Naive thymus-derived CD8-positive, alpha-beta T cell (primary cell): ENCODE results near the gene RPS6KA3. TPM values are rescaled to one million over a fixed set of nuclear protein-coding genes. Genes with fewer than 3 reads are reported as not detected.
A peak's percentile ranks its signal among the peaks of the same experiment; 100 is the strongest.

Experiments used
- ATAC-seq, 2 donors: fragments of 150-1000 bp; cut with Tn5 transposase in 1 of 2; sonication (Bioruptor Pico), chemical (Tn5 transposase) in 1 of 2; 1 replicate in 1 of 2; 2 replicates in 1 of 2; pipeline ENCODE4 v1.10.0; 2021; ENCODE audit warnings: mild to moderate bottlenecking in 2 of 2, moderate library complexity in 2 of 2
- POLR2A ChIA-PET: fragments of 350-600 bp; sonication (Branson Sonifier 250); formaldehyde crosslinking; loops from one replicate; lab custom pipeline; 2021; ENCODE audit warnings: antibody characterized with exemption; lab: Charles Lee
- DNase-seq, 10 donors: peaks; one replicate each; pipeline versions ENCODE4 v3.0.0 to v3.0.0-alpha.2; 2020 to 2022
- H3K27ac Mint-ChIP-seq, 10 donors: one replicate each; pipeline ENCODE4 v1.8.0; 2020 to 2022; ENCODE audit warnings: mild to moderate bottlenecking in 10 of 10, mixed read lengths in 10 of 10, moderate library complexity in 4 of 10, inconsistent platforms in 1 of 10
- H3K27me3 Mint-ChIP-seq, 5 donors: one replicate each; pipeline ENCODE4 v1.8.0; 2021 to 2022; ENCODE audit warnings: mixed read lengths in 5 of 5
- H3K36me3 Mint-ChIP-seq, 3 donors: one replicate each; pipeline ENCODE4 v1.8.0; 2020 to 2022; ENCODE audit warnings: mixed read lengths in 3 of 3, mild to moderate bottlenecking in 2 of 3, inconsistent platforms in 1 of 3
- H3K4me1 Mint-ChIP-seq, 4 donors: one replicate each; pipeline ENCODE4 v1.8.0; 2021 to 2022; ENCODE audit warnings: mixed read lengths in 4 of 4
- H3K4me3 Mint-ChIP-seq, 10 donors: one replicate each; pipeline ENCODE4 v1.8.0; 2020 to 2022; ENCODE audit warnings: mild to moderate bottlenecking in 10 of 10, mixed read lengths in 10 of 10, moderate library complexity in 6 of 10, inconsistent platforms in 1 of 10
- H3K9me3 Mint-ChIP-seq, 9 donors: one replicate each; pipeline ENCODE4 v1.8.0; 2020 to 2022; ENCODE audit warnings: mixed read lengths in 9 of 9, mild to moderate bottlenecking in 3 of 9, inconsistent platforms in 1 of 9, moderate library complexity in 1 of 9
- polyA plus RNA-seq, 3 donors: library from polyadenylated mRNA; unstranded; fragments of 300-500 nt; fragmentation: Illumina TruSeq; gene quantifications; one replicate each; pipeline ENCODE4 v1.2.3, GENCODE V29; 2021
- total RNA-seq, 8 experiments: library from RNA in 2 of 8; stranded (reverse) in 2 of 8; gene quantifications; one replicate each; pipeline ENCODE4 v1.2.3 and lab custom pipeline; 2021 to 2026

RPS6KA3 gene
- total and polyA plus RNA-seq, 5 experiments from 2014 or later: 27.5 to 97.8 (median 51.8) TPM

DNA sequence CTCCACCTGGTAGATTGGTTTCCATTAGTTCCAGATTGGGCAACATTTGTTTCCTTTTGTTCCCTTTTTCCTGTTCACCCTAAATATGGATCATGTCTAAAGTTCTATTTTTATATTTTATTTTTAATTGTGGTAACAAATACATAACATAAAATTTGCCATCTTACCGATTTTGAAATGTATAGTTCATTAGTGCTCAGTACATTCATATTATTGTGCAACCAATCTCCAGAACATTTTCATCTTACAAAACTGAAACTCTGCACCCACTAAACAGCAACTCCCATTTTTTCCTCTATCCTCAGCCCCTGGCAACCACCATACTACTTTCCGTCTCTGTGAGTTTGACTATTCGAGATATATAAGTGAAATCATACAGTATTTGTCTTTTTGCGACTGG lies 14.2 kb upstream of the RPS6KA3 start:
- ATAC-seq (no peak), DNase-seq (no peak)
- Mint-ChIP-seq H3K36me3 (peaks cover 0 to 11% (median 0%) of the 10 kb centered on the region in 3 donors), H3K9me3 (peaks cover 0 to 26% (median 0%) of the 10 kb centered on the region in 9 donors), H3K27me3 (no peaks in the 10 kb centered on the region), H3K27ac (no peak overlapping the region), H3K4me1 (peaks cover 0 to 2% (median 0%) of the 10 kb centered on the region in 4 donors), H3K4me3 (no peak overlapping the region)
- POLR2A ChIA-PET: no interaction called here

DNA sequence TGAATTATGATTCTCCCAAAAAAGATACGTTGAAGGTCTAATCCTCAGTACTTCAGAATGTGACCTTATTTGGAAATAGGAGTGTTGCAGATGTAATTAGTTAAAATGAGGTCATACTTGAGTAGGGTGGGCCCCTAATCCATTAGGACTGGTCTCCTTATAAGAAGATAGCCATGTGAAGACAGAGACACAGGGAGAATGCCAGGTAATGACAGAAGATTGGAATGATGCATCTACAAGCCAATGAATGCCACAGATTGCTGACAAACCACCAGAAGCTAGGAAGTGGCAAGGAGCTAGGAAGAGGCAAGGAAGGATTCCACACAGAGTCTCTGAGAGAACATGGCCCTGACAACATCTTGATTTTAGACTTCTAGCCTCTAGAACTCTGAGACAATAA lies 7.4 kb upstream of the RPS6KA3 start:
- Mint-ChIP-seq H3K9me3 (peaks cover 0 to 18% (median 0%) of the 10 kb centered on the region in 9 donors), H3K27ac (no peak overlapping the region), H3K4me1 (no peaks in the 10 kb centered on the region), H3K36me3 (peaks cover 0 to 6% (median 0%) of the 10 kb centered on the region in 3 donors), H3K4me3 (no peak overlapping the region), H3K27me3 (no peaks in the 10 kb centered on the region)
- ATAC-seq (no peak), DNase-seq (no peak)
- POLR2A ChIA-PET: no interaction called here

DNA sequence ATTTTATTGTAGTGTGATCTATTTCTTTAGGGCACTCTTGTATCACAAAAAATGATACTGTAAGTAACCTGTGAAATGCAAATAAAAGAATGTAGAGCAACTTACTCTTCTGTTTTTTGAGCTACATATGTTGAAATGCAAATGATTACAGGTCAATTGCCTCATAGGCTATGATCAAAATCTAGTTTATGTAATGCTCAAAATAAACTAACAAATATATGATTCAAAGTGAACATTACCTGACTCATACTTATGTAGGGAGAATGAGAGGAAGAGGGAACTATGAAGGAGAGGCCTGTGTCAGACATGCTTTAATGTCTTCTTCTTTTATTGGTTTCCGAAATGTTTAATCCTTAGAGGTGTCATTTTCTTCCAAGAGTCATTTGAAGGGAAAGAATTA lies 5.0 kb upstream of the RPS6KA3 start:
- H3K4me1 Mint-ChIP-seq: peaks cover 0 to 2% (median 1%) of the 10 kb centered on the region in 4 donors
- H3K27me3 Mint-ChIP-seq: no peaks in the 10 kb centered on the region
- DNase-seq: no peak
- no peak for ATAC-seq
- H3K36me3 Mint-ChIP-seq: no peaks in the 10 kb centered on the region
- no peak overlapping the region for H3K4me3 Mint-ChIP-seq
- H3K27ac Mint-ChIP-seq: peak overlapping the region in 2 of 10 donors; percentile 20 to 25
- peaks cover 0 to 5% (median 0%) of the 10 kb centered on the region in 9 donors for H3K9me3 Mint-ChIP-seq
- POLR2A ChIA-PET: no interaction called here

DNA sequence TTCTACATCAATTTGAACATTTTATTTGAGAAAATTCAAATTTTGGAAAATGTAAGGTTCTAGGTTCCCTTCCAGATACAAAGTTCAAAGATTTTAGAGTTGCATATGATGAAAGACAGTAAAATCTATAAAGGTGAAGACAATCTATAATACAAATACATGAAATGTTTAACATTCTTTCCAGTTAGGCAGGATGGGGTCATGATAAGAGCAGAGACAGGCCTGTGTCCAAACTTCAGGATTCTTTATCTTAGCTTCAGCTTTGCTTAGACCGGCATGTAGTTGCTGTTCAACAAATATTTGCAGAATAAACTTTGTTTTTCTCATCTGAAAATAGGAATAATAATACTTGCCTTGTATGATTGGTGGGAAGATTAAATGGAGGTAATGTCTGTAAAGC lies 4.5 kb upstream of the RPS6KA3 start:
- no peak for DNase-seq

DNA sequence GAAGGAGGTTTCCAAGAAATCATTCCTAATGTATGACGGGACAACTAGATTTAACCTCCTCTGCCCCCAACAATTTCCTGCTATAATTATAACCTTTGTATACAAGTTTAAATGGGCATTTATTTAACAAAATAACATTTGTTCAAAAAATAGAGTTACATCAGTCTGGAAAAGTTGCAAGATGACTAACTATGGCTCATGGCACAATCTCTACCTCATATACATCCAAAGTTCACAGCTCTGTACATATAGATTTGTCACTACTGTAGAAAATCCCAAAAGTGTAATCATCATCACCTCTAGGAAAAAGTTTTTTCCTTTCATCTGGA lies 3.8 kb upstream of the RPS6KA3 start:
- POLR2A ChIA-PET: no interaction called here
- H3K4me1 Mint-ChIP-seq: peaks cover 0 to 2% (median 1%) of the 10 kb centered on the region in 4 donors
- no peak for DNase-seq
- ATAC-seq: no peak
- H3K27ac Mint-ChIP-seq: peak overlapping the region in 1 of 10 donors; percentile 53
- H3K36me3 Mint-ChIP-seq: no peaks in the 10 kb centered on the region
- H3K27me3 Mint-ChIP-seq: no peaks in the 10 kb centered on the region
- H3K9me3 Mint-ChIP-seq: no peaks in the 10 kb centered on the region
- no peak overlapping the region for H3K4me3 Mint-ChIP-seq

More for the DNA sequence above, 4.5 kb upstream of the RPS6KA3 start:
- Mint-ChIP-seq H3K27me3 (no peaks in the 10 kb centered on the region), H3K4me3 (no peak overlapping the region), H3K9me3 (no peaks in the 10 kb centered on the region), H3K4me1 (peaks cover 0 to 2% (median 1%) of the 10 kb centered on the region in 4 donors), H3K36me3 (no peaks in the 10 kb centered on the region), H3K27ac (peak overlapping the region in 2 of 10 donors; percentile 20 to 25)
- POLR2A ChIA-PET: no interaction called here
- ATAC-seq: no peak

DNA sequence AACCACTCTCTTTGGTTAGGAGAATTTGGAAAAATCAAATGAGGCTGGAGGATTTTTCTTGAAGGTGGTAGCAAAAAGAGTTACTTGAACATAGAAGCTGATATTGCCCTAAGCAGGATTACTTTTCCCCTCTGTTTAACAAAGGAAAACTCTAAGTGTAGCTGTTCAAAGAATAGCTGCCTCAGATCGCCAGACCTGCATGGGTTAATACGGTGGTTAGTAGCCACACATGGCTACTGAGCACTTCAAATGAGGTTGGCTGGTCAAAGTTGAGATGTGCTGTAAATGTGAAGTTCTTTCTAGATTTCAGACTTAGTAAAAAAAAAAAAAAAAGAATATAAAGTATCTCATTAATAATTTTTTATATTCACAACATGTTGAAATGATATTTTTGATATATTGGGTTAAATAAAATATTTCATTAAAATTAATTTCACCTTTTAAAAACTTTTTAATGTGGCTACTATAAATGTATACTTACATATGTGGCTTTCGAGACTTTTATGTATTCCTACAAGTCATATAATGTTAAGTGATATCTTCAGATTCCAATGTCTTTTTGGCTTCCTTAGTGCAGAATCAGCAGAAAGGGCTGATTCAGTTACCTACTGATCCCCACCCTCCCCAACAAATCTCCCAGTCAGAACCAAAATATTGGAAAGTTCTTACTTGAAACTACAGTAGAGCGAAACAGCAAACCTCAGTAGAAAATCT lies 3.3 kb upstream of the RPS6KA3 start:
- Mint-ChIP-seq H3K27me3 (no peaks in the 10 kb centered on the region), H3K36me3 (no peaks in the 10 kb centered on the region), H3K9me3 (no peaks in the 10 kb centered on the region), H3K4me3 (no peak overlapping the region), H3K4me1 (peaks cover 0 to 2% (median 1%) of the 10 kb centered on the region in 4 donors), H3K27ac (peak overlapping the region in 1 of 10 donors; percentile 53)
- DNase-seq (no peak), ATAC-seq (no peak)
- POLR2A ChIA-PET: no interaction called here

DNA sequence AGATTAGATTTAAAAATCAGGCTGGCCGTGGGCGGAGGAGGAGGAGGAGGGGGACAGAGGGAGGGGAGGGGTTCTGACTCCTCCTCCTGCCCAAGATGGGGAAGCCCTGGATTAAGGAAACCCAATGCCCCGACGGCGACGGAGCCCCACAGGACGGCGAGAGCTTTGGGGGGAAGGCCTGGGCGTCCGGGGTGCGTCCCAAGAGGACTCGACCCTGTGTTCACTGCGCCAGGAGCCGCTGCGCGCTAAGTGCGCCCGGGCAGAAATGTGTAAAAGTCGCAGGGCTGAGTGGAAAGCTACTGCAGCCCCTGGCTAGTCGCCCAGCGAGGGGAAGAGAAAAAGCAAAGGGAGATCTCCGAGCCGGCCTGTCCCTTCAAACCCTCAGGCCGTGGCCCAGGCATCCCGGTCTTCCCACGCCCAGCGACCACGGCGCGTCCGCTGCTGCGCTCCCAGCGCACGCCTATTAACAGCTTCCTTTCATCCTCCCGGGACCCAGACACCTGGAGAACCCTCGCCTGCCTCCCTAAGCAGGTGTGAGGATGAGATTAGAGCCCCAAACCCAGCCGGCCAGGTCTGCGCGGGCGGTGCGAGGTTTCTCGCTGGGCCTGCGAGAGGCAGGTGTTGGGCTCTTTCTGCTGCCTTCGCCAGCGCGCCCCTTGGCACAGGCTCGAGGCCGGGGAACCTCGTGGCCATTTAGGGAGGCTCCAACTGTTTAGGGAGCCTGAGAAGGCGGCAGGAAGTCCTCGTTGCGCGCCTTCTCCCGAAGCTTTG lies 1.4 kb upstream of the RPS6KA3 start:
- no peaks in the 10 kb centered on the region for H3K27me3 Mint-ChIP-seq
- peak in 2 of 10 donors; percentile 2 to 22 for DNase-seq
- POLR2A ChIA-PET: no interaction called here
- H3K27ac Mint-ChIP-seq: peak overlapping the region in 4 of 10 donors; percentile 63 to 93 (median 80)
- peaks cover 2 to 18% (median 7%) of the 10 kb centered on the region in 4 donors for H3K4me1 Mint-ChIP-seq
- no peaks in the 10 kb centered on the region for H3K36me3 Mint-ChIP-seq
- H3K9me3 Mint-ChIP-seq: no peaks in the 10 kb centered on the region
- ATAC-seq: no peak
- H3K4me3 Mint-ChIP-seq: peak overlapping the region; percentile 84 to 98 (median 90)

DNA sequence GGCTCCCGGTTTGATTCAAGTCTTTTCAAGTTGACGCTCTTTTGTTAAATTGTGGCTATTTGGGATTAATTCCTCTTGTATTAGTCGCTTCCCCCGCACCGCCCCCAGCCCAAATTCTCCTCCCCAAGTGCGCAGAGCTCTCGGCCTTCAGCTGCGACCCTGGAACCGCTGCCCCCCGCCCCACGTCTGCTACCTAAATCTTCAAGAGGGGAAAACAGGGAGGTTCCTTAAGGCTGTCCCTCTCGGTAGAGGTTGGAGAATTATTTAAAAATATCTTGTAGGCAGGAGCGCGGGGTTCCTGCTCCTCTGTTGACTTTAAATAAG lies 860 bp upstream of the RPS6KA3 start:
- ATAC-seq: no peak
- DNase-seq: no peak
- Mint-ChIP-seq H3K36me3 (no peaks in the 10 kb centered on the region), H3K4me1 (peaks cover 2 to 20% (median 8%) of the 10 kb centered on the region in 4 donors), H3K4me3 (peak overlapping the region; percentile 84 to 98 (median 90)), H3K27ac (peak overlapping the region; percentile 63 to 96 (median 93)), H3K27me3 (no peaks in the 10 kb centered on the region), H3K9me3 (no peaks in the 10 kb centered on the region)
- POLR2A ChIA-PET: interaction anchor here (0.6 to 1.6 kb wide), 4 partner anchors 12 to 173 kb away, joined by 3 to 4 read pairs (median 3); no protein-coding TSS in a partner anchor

DNA sequence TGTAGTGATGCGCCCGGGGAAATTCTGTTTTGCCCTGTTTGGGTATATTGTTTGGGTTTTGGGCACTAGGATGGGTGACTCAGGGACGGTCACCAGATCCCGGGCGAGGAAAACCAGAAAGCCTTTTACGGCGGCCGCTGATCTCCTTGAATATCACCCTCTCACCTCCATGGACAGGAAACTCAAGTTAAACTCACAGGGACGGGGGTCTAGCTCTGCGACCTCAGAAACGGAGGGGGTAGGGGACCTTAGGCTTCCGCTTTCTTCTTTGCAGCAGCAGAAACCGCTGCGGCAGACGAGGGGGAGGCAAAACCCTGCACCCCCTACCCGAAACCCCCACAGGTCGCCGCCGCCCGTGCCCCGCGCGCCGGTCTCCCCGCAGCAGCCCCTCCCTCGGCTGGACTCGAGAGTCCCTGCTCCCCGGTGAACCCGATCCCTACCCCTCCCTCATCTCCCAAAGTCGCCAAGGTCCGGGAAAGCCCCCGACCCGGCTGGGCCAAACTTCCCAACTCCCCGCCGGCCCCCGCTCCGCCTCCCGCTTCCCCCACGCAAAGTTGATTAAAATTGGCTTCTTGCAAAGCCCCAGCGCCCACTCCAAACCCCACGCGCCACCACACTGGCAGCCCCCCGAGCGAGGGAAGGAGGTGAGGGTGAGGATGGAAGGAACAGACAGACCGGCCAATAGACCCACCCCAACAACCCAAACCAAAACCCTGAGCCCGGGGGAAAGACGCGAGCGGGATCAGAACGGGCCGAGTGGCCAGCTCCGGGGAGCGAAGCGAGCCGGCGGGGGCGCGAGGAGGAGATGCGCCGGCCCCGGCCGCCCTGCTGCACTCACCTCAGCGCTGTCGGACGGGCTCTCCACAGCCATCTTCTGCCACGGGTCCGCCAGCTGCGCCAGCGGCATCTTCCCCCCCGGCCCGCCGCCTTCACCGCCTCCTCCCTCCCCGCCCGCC lies 705 bp downstream of the RPS6KA3 start:
- POLR2A ChIA-PET: interaction anchor here (0.6 to 1.6 kb wide), 6 partner anchors 9 to 175 kb away, joined by 3 to 4 read pairs (median 3); no protein-coding TSS in a partner anchor
- Mint-ChIP-seq H3K4me3 (peak overlapping the region; percentile 90 to 98 (median 96)), H3K27ac (peak overlapping the region; percentile 85 to 96 (median 95)), H3K4me1 (peaks cover 4 to 33% (median 17%) of the 10 kb centered on the region in 4 donors), H3K27me3 (no peaks in the 10 kb centered on the region), H3K36me3 (peaks cover 0 to 4% (median 0%) of the 10 kb centered on the region in 3 donors), H3K9me3 (no peaks in the 10 kb centered on the region)
- DNase-seq (peak in 8 of 10 donors; percentile 1 to 64 (median 24)), ATAC-seq (peak; percentile 14 to 26)

DNA sequence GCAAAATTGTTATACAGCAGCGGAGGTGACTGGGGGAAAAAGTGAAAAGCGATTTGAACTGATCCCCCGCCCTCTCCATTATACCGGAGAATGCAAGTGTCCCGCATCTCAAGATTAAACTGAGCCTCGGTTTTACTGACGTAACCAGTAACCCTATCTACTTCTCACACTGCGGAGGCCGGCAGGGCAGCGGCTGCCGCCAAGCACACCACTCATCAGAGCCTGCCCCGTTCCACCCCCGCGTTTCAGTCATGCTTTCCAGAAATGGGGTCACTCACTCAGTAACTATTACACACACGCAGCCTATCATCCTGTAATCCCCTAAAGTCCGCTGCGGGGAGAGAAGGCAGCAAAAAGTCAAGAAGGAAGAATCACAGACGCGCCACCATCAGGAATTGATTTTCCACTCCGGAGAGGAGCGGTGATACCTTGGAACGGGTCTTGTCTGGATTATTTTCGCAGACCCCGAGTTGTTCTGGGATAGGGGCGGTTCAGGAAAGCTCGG lies 1.4 kb downstream of the RPS6KA3 start:
- Mint-ChIP-seq H3K27me3 (no peaks in the 10 kb centered on the region), H3K4me1 (peaks cover 6 to 40% (median 20%) of the 10 kb centered on the region in 4 donors), H3K27ac (peak overlapping the region; percentile 85 to 96 (median 95)), H3K9me3 (no peaks in the 10 kb centered on the region), H3K36me3 (peaks cover 0 to 6% (median 0%) of the 10 kb centered on the region in 3 donors), H3K4me3 (peak overlapping the region; percentile 90 to 98 (median 96))
- DNase-seq (peak in 9 of 10 donors; percentile 13 to 65 (median 44)), ATAC-seq (peak; percentile 27 to 38)
- POLR2A ChIA-PET: interaction anchor here (0.8 to 1.2 kb wide), 4 partner anchors 8 to 176 kb away, joined by 3 to 4 read pairs (median 3); no protein-coding TSS in a partner anchor

DNA sequence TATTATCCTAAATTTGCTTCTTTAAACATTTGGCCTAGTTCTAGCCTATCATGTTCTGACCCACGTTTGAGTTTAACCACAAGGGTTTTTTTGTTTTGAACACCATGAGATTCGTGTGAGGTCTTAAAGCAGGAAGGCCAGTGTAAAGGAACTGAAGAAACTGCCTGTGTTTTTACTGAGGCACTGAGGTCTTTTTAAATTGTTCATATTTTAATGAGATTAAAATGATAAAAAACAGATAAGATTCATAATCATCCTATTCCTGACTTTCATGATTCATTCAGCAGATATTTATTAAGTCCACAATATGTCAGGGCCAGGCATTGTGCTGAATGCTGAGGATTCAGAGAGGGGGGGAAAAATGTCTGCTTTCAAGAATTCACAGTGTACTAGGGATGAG lies 3.2 kb downstream of the RPS6KA3 start:
- no peaks in the 10 kb centered on the region for H3K9me3 Mint-ChIP-seq
- DNase-seq: peak in 2 of 10 donors; percentile 40 to 44
- no peaks in the 10 kb centered on the region for H3K27me3 Mint-ChIP-seq
- peak; percentile 5 to 20 for ATAC-seq
- POLR2A ChIA-PET: no interaction called here
- peaks cover 7 to 56% (median 31%) of the 10 kb centered on the region in 4 donors for H3K4me1 Mint-ChIP-seq
- peaks cover 0 to 6% (median 0%) of the 10 kb centered on the region in 3 donors for H3K36me3 Mint-ChIP-seq
- H3K27ac Mint-ChIP-seq: peak overlapping the region in 9 of 10 donors; percentile 31 to 95 (median 53)
- H3K4me3 Mint-ChIP-seq: peak overlapping the region; percentile 15 to 97 (median 86)

DNA sequence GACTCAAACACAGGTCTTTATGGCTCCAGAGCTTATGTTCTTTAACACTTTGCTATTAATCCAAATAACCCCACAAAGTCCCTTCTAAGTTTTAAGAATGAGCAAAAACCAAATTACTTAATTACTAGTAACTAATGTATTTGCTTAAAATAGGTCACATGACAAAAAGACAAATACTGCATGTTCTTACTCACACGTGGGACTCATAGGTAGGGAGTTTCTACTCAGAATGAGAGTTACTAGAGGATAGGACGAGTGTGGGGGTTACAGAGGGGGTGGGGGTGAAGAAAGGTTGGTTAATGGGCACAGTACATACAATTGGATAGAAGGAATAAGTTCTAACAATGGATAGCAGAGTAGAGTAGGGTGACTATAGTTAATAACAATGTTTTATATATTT lies 5.8 kb downstream of the RPS6KA3 start:
- Mint-ChIP-seq H3K4me3 (peak overlapping the region in 1 of 10 donors; percentile 40), H3K9me3 (no peaks in the 10 kb centered on the region), H3K4me1 (peaks cover 8 to 78% (median 41%) of the 10 kb centered on the region in 4 donors)

More for the DNA sequence above, 5.8 kb downstream of the RPS6KA3 start:
- POLR2A ChIA-PET: no interaction called here
- no peaks in the 10 kb centered on the region for H3K27me3 Mint-ChIP-seq
- peaks cover 0 to 6% (median 0%) of the 10 kb centered on the region in 3 donors for H3K36me3 Mint-ChIP-seq
- H3K27ac Mint-ChIP-seq: peak overlapping the region in 6 of 10 donors; percentile 12 to 74 (median 36)
- ATAC-seq (no peak), DNase-seq (no peak)
